ENCODE results near the gene LAMB1.
"Not testable (repeated sequence)": the region's sequence is repeated elsewhere in the genome, so short reads cannot be mapped to it uniquely, and the experiment has no call there.

Gene LAMB1

GRCh38 chr7:107971613-107972012 is 31.3 kb downstream of the LAMB1 start:
- DNase-seq (ENCODE audit: low read depth), result no peak

GRCh38 chr7:107971100-107971499 is 31.9 kb downstream of the LAMB1 start:
- DNase-seq (ENCODE audit: low read depth), result no peak

GRCh38 chr7:107969856-107970255 is 33.1 kb downstream of the LAMB1 start:
- DNase-seq (ENCODE audit: low read depth), result no peak

- DNase-seq (ENCODE audit: low read depth), result no peak
Measured at GRCh38 chr7:107968449-107968848, 34.5 kb downstream of the LAMB1 start.

- DNase-seq (ENCODE audit: low read depth), result no peak
Measured at GRCh38 chr7:107967420-107967819, 35.5 kb downstream of the LAMB1 start.

GRCh38 chr7:107966711-107967110 is 36.2 kb downstream of the LAMB1 start:
- DNase-seq (ENCODE audit: low read depth), result peak; percentile 88

- no peak for DNase-seq (ENCODE audit: low read depth)
Measured at GRCh38 chr7:107964510-107964909, 38.5 kb downstream of the LAMB1 start.

- DNase-seq (ENCODE audit: low read depth), result no peak
Measured at GRCh38 chr7:107962817-107963216, 40.1 kb downstream of the LAMB1 start.

- no peak for DNase-seq (ENCODE audit: low read depth)
Measured at GRCh38 chr7:107961405-107961804, 41.6 kb downstream of the LAMB1 start.

GRCh38 chr7:107960272-107960671 is 42.7 kb downstream of the LAMB1 start:
- no peak for DNase-seq (ENCODE audit: low read depth)

GRCh38 chr7:107959527-107959898 is 43.4 kb downstream of the LAMB1 start:
- no peak for DNase-seq (ENCODE audit: low read depth)

- DNase-seq (ENCODE audit: low read depth), result peak; percentile 76
Measured at GRCh38 chr7:107958764-107959526, 44.0 kb downstream of the LAMB1 start.

- DNase-seq (ENCODE audit: low read depth), result no peak
Measured at GRCh38 chr7:107957436-107957835, 45.5 kb downstream of the LAMB1 start.

GRCh38 chr7:107956950-107957349 is 46.0 kb downstream of the LAMB1 start:
- DNase-seq (ENCODE audit: low read depth), result not testable (repeated sequence)

GRCh38 chr7:107955394-107955793 is 47.6 kb downstream of the LAMB1 start:
- DNase-seq (ENCODE audit: low read depth), result no peak

GRCh38 chr7:107953924-107954303 is 49.0 kb downstream of the LAMB1 start:
- no peak for DNase-seq (ENCODE audit: low read depth)

- DNase-seq (ENCODE audit: low read depth), result no peak
Measured at GRCh38 chr7:107953265-107953923, 49.6 kb downstream of the LAMB1 start.

GRCh38 chr7:107951896-107952295 is 51.1 kb downstream of the LAMB1 start:
- no peak for DNase-seq (ENCODE audit: low read depth)

GRCh38 chr7:107951172-107951787 is 51.7 kb downstream of the LAMB1 start:
- no peak for DNase-seq (ENCODE audit: low read depth)

GRCh38 chr7:107949443-107949935 is 53.5 kb downstream of the LAMB1 start:
- no peak for DNase-seq (ENCODE audit: low read depth)

GRCh38 chr7:107948645-107949442 is 54.1 kb downstream of the LAMB1 start:
- peak; percentile 83 for DNase-seq (ENCODE audit: low read depth)

GRCh38 chr7:107946881-107947280 is 56.1 kb downstream of the LAMB1 start:
- no peak for DNase-seq (ENCODE audit: low read depth)
